Measurements from ENCODE around the gene MSL1.
A peak's percentile ranks its signal among the peaks of the same experiment; 100 is the strongest.

MSL1 gene

GRCh38 chr17:40106760-40107521 lies 14.8 kb upstream of the MSL1 start:
- DNase-seq: no peak

GRCh38 chr17:40107522-40108174 lies 14.1 kb upstream of the MSL1 start:
- DNase-seq: no peak

GRCh38 chr17:40108970-40109824 lies 12.6 kb upstream of the MSL1 start:
- DNase-seq: no peak

GRCh38 chr17:40110026-40110845 lies 11.5 kb upstream of the MSL1 start:
- no peak for DNase-seq

GRCh38 chr17:40111221-40112128 lies 10.3 kb upstream of the MSL1 start:
- peak; percentile 88 to 95 for DNase-seq

- no peak for DNase-seq
Measured at GRCh38 chr17:40112191-40112711, 9.5 kb upstream of the MSL1 start.

GRCh38 chr17:40112718-40113109 lies 9.1 kb upstream of the MSL1 start:
- no peak for DNase-seq

GRCh38 chr17:40113110-40113906 lies 8.5 kb upstream of the MSL1 start:
- DNase-seq: peak; percentile 94

GRCh38 chr17:40113907-40114245 lies 7.9 kb upstream of the MSL1 start:
- no peak for DNase-seq

- no peak for DNase-seq
Measured at GRCh38 chr17:40115101-40115436, 6.7 kb upstream of the MSL1 start.

GRCh38 chr17:40122136-40122998 lies 596 bp downstream of the MSL1 start:
- DNase-seq: peak in 1 of 2 experiments; percentile 23

- DNase-seq: peak; percentile 46 to 48
Measured at GRCh38 chr17:40122999-40123810, 1.4 kb downstream of the MSL1 start.

GRCh38 chr17:40123811-40124114 lies 2.0 kb downstream of the MSL1 start:
- DNase-seq: no peak

GRCh38 chr17:40124279-40125141 lies 2.7 kb downstream of the MSL1 start:
- no peak for DNase-seq

- no peak for DNase-seq
Measured at GRCh38 chr17:40129498-40129897, 7.7 kb downstream of the MSL1 start.

GRCh38 chr17:40130352-40131042 lies 8.7 kb downstream of the MSL1 start:
- DNase-seq: no peak

- no peak for DNase-seq
Measured at GRCh38 chr17:40134184-40134583, 12.4 kb downstream of the MSL1 start.
